SHP77 treated with DMSO at 0.1 percent for 48 hours (cell line): Measurements from ENCODE around the gene CCDC121.

ENCODE experiments used
- DNase-seq: peaks from one replicate; lab custom pipeline; 2025; lab: John Stamatoyannopoulos, UW

Gene CCDC121, protein sequence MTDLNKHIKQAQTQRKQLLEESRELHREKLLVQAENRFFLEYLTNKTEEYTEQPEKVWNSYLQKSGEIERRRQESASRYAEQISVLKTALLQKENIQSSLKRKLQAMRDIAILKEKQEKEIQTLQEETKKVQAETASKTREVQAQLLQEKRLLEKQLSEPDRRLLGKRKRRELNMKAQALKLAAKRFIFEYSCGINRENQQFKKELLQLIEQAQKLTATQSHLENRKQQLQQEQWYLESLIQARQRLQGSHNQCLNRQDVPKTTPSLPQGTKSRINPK

DNA sequence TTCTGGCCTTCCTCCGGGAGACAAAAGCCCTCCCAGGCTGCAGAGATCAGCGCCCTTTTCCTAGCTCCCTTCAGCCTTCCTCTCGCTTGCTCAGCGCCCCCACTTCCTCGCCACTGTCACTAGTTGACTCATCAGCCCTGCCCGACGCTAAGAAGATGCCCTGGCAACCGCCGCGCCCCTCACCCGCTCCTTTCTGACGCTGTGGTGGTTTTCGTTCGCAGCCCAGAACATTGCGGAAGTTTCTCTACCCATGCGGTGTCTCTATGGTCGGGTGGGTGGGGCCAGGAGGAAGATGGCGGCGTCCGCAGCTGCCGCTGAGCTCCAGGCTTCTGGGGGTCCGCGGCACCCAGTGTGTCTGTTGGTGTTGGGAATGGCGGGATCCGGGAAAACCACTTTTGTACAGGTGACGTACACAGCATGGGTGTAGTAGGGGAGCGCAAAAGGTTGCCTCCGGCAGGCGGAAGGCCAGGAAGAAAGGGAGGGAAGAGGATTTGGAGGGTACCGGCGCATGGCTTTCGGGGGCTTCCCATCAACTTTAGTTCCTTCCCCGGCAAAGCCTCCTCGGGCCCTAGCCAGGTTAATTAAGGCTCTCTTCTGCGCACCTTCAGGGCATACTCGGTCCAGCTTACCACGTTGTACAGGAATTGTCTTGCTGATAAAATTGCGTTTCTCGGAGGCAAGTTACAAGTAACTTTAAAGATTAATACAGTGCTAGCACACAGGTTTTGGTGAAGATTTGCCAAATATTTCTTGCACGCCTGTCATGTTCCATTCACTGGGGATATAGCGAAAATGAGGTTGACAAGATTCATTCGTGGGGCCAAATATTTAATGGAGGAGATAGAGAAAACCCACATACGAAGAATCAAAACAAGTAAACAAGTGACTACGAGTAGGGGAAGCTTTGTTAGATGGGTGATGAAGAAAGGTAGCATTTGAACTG lies at the start of gene CCDC121, which contains the start of gene GPN1:
Gene CCDC121, minus strand, starts transcription at position 246 of the 943 bp plus-strand sequence. CDS start 1,213 bp downstream, outside the sequence.
Gene GPN1, plus strand, starts transcription at position 284 of the 943 bp plus-strand sequence. Its CDS starts 9 bp downstream, at position 293.
- DNase-seq = peak; percentile 57

DNA sequence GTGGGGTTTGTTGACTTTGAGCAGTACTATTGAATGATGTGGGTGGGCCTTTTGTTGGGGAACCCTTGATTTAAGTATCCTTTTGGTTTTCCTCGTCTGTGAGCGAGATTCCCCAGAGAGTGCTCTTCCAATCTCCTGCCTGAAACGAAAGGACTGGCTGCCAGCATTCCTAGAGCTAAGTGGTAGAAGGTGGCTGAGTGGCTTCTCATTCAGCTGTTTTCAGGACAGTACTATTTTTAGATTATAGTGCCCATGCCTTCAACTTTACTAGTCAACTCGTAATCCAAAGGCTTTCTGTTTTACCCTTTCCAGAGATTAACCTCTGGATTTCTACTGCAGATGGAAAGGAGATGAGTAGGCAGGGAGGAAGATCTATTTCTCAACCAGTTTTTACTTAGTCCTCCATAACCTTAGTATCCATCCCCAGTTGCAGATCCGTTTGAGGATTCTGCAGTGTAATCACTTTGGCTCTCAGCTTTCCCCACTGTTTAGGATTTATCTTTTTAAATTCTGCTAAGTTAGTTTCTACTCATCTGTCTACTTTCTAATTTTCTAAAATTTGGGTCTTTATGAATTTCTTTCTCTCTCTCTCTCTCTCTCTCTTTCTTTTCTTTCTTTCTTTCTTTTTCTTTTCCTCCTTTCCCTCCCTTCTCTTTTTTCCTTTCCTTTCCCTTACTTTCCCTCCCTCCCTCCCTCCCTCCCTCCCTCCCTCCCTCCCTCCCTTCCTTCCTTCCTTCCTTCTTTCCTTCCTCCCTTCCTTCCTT lies 44.1 kb upstream of the CCDC121 start:
- no peak for DNase-seq

DNA sequence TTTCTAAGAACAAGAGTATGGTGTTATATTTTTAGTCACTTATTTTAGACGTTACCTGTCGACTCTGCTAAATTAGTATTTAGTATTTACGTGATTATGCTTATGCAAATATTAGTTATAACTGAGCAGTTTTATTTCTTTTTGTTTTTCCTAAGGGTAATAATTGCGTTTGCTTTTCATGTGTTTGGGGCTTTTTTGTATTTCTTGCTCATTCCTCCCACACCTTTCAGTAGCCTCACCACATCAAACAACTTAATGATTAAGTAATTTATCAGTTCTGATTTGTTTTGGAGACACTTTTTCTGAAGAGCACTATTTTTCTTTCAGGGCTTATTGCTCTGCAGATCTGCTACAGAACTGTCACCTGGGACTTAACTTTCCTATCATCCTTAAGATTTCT lies 42.4 kb upstream of the CCDC121 start:
- no peak for DNase-seq

DNA sequence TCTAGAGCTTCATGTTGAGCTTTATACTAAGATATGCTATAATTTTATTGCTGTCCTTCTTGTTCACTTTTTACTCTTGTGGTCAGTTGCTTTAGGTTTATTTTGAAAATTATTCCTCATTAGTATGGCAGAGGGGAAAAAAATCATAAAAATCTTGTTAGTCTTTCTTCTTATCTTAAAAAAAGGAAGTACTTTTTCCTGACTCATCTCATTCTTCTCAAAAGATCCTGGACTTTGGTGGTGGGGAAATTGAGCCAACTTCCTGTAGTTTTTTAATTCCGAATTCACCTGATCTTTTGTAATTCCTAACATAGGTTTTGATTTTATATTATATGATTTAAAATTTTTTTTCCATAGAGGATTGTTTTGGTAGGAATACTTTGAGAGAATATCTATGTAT lies 38.6 kb upstream of the CCDC121 start:
- DNase-seq = no peak

DNA sequence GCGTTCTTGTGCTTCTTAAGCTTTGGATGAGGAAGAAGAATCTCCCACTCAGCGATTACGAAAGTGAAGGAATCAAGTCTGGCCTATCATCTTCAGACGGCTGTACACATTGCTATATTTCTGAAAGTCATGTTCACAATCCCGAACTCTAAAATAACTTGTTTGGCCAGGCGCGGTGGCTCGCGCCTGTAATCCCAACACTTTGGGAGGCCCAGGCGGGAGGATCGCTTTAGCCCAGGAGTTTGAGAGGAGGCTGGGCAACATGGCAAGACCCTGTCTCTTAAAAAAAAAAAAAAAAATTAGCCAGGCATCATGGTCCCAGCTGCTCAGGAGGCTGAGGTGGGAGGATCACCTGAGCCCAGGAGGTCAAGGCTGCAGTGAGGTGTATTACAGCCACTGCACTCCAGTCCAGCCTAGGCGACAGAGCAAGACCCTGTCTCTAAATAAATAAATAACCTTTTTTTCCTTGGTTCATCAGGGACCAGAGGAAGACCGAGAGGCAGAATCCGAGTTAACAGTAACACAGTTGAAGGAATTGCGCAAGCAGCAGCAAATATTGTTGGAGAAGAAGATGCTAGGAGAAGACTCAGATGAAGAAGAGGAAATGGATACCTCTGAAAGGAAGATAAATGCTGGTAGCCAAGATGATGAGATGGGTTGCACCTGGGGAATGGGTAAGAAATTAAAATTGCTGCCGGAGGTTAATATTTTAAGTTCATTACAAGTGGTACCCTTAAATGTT lies 36.0 kb upstream of the CCDC121 start:
- no peak for DNase-seq

DNA sequence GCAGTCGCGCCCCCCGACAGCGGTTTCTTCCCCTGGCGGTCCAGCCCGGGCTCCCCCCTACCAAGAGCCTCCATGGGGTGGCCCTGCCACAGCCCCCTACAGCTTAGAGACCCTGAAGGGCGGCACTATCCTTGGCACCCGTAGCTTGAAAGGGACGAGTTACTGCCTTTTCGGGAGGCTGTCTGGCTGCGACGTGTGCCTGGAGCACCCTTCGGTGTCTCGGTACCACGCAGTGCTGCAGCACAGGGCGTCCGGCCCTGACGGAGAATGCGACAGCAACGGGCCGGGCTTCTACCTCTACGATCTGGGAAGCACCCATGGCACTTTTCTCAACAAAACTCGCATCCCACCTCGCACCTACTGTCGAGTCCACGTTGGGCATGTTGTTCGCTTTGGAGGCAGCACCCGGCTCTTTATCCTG lies 35.4 kb upstream of the CCDC121 start:
- DNase-seq = no peak

DNA sequence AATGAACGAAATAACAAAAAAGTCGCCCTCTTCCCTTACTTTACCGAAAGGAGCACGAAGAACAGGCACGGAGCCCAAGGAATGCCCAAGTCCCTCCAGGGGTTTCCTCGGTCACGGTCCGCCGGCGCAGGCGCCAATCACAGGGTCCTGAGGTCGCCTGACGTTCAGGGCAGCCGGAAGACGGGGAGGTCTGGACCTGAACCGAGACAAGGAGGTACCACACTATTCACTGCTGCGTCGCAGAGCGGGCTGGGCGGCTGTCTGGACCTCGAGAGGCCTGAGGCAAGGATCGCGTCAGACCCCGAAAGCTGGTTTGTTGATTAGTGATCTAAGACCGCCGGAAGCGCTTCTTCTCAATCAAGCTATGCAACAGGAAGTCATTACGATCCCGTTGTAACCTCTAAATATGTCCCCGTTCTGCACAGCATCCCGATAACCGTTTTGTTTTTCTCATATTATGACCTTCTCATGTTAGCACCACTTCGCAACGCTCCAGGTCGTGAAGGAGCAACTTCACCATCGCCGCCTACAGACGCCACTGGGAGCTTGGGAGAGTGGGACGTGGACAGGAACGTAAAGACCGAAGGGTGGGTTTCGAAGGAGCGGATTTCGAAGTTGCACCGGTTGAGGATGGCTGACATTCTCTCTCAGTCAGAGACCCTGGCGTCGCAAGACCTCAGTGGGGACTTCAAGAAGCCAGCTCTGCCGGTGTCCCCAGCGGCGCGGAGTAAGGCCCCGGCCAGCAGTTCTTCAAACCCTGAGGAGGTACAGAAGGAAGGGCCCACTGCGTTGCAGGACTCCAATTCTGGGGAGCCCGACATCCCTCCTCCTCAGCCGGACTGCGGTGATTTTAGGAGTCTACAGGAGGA lies 34.7 kb upstream of the CCDC121 start, which contains the start of the genes SLC4A1AP and SUPT7L:
Gene SLC4A1AP, plus strand, starts transcription at position 605 of the 869 bp plus-strand sequence. Its CDS starts 26 bp downstream, at position 631.
Gene SUPT7L, minus strand, starts transcription at position 330 of the 869 bp plus-strand sequence. CDS start 1,422 bp downstream, outside the sequence.
- DNase-seq = peak; percentile 74

DNA sequence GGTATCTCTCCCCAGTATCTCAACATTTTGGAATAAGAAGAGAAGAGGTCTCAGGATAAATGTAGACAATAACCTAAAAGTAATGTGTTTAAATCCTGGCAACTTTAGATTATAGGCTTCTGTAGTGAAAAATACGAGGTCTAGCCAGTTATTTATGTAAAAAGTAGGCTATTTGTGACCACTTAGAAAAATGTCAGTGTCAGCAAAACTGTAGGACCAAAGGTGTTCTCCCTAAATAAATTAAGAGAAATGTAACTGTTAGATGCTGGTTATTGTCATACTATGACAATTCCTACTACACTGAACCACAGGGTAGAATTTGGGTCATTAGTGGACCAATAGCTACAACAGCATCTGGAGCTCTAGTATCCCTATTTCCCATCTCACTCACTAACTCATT lies 32.6 kb upstream of the CCDC121 start:
- no peak for DNase-seq

DNA sequence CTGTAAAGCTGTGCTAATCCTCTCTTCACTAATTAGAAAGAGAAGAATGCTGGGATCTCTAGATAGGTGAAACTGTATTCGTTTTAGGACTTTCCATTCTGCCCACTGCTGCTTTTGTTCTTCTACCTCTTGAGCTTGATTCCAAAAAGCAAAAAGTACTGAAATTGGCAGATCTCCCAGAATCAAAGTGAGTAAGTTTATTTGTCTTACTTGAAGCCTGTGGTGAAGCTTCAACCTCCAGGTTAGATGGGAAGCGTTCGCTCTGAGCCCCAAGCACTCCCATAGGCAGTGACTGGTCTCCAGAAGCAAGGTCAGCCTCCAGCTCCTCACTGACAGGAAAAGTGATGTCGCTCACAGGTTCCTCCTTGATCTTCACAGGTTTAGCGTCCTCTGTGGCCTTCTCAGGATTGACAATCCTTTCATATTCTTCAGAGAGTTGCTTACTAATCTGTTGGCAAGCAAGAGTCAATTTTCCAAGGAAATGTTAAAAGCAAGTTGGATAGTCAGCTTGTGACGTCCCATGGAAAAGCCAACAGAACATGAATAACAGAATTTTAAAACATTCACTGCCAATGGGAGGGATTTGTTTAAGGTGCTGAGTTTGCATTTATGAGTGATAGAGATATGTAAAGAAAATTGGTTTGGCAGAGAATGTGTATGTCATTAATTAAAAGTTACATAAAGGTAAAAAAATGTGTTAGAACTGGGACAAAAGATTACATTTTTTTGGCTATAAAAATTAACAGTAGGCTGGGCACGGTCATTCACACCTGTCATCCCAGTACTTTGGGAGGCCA lies 26.5 kb upstream of the CCDC121 start:
- no peak for DNase-seq

DNA sequence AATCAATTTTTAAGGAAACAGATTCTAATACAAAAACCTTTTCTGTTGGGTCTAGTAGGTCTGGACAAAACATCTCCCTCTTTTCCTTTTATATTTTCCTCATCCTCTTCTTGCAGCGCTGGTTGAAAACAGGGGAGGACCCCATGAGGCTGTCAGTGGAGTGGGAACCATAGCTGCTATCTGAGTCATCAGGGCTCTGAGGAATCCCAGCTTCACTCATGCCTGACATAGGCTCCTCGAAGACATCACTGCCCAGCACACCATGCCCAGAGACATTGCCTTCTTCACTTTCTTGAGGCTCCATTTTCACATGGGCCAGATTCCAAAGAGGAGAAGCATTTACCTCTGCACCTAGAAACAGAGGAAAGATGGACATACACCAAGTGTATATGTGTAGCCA lies 24.6 kb upstream of the CCDC121 start:
- DNase-seq = no peak

DNA sequence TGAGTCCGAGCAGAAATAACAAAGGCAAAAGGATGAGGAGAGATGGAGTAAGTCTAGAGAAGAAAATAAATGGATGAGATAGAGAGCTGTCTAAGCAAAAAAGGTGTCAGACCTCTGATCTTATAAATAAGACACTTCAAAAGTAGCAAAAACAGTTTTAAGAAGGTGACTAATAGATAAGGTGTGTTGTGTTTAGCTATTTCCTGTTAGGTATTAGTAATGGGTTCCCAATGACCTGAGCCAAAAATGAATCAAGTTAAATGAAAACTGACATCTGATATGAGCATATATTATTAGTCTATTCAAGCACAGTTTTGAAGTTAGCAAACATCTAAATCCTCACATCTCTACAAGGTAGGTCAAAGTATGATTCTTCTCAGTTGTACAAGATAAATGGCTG lies 24.0 kb upstream of the CCDC121 start:
- no peak for DNase-seq

DNA sequence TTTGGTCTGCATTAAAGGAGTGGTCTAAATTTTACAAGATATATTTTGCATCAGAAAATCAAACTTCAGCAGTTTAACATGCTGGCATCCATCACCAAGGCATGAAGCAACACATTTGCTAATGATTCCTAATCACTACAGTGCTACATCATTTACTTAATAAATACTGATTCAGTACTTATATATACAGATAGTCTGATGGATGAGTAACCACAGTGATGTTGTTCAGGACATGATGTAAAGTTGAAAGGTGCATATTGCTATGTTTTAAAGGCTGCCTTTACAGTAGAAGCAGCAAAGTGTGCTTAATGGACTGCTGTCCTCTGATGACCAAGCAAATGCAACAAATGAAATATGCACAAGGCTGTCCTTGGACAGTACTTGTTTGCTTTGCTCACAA lies 23.5 kb upstream of the CCDC121 start:
- DNase-seq = no peak

DNA sequence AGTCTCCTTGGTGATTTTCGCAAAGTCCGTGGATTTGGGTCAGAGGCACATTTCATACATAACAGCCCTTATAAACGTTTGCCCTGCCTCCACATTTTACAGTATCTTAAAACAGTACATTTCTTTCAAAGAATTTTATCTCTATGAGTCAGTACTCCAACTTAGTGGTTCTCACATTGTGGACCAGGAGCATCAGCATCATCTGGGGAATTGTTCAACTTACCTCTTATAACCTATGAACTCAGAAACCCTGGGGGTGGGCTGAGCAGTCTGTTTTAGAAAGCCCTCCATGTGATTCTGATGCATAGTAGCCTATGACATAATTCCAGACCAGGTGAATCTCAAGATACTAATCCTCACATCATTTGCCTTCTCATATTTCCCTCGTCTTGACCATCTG lies 22.2 kb upstream of the CCDC121 start:
- DNase-seq = no peak

DNA sequence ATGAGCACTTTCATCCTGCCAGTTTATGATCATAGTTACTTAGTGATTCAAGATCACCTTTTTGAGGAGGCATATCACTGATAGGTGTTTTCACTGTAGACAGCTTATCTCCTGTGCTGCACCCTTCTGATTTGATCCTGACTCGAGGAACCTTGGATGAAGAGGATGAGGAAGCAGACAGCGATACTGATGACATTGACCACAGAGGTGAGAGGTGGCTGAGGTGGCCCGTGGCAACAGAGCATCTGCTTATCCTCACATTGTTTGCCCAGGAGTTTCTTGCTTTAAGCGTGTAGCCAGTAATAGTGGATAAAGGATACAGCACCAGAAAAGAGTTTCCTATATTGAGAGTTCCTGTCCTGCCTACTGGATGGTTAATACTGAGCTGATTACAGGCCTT lies 18.9 kb upstream of the CCDC121 start:
- DNase-seq = no peak

DNA sequence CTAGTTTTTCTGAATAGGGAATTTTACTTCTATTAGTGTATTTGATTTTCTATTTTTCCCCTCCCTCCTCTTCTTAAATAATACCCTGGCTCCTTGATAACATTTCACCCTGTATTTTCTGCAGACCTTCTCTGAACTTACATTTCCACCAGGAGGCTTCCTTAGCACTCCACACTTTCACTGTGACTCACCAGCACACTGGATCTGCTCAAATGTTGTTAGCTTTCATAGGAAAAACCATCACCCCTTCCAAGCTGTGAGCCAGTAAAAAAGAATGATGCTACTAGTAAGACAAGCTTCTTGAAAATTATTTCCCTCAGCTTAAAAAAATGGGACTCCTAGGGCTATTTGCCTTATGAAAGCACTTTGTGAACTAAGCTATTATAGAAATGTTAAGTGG lies 18.5 kb upstream of the CCDC121 start:
- no peak for DNase-seq

DNA sequence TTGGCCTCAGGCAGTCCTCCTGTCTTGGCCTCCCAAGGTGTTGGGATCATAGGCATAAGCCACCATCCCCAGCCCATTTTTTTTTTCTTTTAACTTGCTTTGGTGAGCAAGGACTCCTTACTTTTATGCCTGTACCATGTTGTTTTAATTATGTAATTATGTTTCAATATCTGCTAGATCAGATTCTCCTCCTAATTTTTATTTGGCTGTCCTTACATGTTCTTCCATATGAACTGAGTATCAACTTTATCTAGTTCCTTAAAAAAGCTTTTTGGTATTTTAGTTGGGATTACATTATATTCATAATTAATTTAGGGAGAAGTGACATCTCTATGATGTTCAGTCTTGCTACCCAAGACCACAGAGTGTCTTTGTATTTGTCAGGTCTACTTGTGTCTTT lies 16.4 kb upstream of the CCDC121 start:
- no peak for DNase-seq

DNA sequence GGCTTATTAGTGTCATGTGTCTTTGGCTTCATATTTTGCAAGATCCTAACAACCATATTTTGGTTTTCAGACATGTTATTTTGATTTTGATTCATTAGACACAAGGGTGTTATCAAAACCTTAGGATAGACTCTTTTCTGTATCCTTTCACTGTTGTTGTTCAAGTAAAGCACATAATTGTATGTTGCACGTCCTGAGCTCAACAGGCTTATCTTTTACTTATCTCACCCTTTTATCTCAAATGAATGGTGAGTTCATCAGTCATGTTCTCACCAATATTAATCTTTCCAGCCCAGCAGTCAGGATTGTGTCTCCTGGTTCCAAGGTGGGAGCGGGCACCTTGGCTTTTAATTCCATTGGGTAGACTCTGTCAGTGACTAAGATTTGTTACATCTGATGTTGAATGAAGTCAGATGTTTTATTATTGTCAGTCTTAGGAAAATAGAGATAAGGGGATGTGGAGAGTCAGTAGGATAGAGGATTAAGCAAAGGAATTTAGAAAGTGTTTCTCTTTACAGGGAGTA lies 12.0 kb upstream of the CCDC121 start:
- no peak for DNase-seq

DNA sequence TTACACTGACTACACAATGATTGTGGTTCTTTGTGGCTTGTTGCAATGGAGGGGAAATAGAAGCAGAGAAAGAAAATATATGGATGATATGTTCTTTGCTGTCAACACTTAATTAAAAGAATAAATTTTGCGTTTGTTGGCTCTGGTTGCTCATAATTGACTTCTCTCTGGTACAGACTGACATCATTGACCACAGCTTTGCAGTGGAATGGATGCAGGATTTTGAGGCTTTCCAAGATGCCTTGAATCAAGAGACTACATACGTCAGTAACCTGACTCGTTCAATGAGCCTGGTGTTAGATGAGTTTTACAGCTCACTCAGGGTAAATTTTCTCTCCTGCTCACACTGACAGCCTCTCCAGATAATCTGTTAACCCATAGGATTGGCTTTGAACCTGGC lies 9.9 kb upstream of the CCDC121 start:
- DNase-seq = no peak

DNA sequence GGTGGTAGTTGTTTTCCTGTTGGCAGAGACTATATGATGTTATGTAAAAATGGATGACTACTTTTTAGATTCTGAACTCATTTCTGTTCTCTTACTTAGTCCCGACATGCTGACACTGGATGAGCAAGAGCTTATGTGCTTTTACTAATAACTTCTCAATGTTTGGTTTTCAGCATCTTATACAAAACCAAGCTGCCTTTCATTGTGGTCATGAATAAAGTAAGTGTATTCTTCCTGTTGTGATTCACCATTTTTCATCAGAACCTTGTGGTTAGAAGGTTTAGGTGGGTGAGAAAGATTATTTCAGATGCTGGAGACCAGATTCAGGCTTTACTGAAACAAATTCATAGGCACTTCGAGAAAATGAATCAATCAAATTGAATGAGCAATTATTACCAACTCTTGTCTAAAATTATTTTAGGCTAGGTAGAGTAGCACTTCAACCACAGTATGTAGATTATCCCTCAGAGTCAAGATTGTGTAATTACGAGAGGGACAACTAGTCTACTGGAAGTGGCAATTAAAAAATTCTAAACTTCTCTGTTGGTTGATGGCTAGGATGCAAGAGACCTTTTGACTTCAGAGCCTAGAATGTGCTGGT lies 9.3 kb upstream of the CCDC121 start:
- DNase-seq = no peak
